GM12874 (cell line): ENCODE results near the gene SINHCAF.

Source experiments
- TF ChIP-seq, protein P1 (sequence below): IDR thresholded peaks from 2 replicates; pipeline ENCODE4 v1.5.1; 2011; ENCODE audit warnings: low read depth, mild to moderate bottlenecking, control low read depth, low read length, moderate library complexity; ENCODE audit not compliant: insufficient read depth

SINHCAF gene, protein sequence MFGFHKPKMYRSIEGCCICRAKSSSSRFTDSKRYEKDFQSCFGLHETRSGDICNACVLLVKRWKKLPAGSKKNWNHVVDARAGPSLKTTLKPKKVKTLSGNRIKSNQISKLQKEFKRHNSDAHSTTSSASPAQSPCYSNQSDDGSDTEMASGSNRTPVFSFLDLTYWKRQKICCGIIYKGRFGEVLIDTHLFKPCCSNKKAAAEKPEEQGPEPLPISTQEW

DNA sequence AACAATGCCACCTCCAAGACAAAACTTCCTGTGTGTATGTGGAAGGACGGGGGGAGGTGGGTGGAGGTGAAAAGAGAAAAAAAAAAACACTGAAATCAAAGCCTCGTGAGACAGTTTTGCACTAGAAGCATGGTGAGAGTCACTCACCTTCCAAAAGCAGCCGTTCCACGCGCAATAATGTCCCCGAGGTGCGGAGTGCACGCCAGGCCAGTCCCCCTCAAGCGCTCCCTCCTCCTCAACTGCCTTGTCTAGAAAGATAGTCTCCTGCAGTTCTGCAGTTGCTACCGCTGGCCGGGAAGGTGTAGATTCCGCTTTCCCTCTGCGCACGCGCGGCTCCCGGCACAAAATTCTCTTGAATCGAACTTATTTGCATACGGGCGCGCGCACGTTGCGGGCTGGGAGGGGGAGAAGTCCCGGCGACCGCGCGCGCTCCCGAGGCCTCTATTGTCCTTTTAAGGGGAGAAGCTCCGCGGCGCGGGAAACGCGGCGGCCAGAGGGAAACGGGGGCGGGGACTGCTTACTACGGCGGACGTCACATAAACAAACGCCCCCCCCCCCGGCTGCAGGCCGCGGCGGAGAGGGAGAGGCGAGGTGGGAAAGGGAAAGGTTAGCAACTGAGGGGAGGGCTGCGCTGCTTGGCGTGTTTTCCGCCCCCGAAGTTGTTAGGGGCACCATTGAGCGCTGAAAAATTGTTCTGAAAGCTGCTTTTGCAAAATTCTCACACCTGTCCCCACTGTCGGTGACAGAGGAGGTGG, at the start of gene SINHCAF:
Gene SINHCAF (minus strand): TSS at position 274 of the 755 bp plus-strand sequence. CDS start 27,946 bp downstream, outside the sequence.
- TF ChIP-seq, protein P1, sequence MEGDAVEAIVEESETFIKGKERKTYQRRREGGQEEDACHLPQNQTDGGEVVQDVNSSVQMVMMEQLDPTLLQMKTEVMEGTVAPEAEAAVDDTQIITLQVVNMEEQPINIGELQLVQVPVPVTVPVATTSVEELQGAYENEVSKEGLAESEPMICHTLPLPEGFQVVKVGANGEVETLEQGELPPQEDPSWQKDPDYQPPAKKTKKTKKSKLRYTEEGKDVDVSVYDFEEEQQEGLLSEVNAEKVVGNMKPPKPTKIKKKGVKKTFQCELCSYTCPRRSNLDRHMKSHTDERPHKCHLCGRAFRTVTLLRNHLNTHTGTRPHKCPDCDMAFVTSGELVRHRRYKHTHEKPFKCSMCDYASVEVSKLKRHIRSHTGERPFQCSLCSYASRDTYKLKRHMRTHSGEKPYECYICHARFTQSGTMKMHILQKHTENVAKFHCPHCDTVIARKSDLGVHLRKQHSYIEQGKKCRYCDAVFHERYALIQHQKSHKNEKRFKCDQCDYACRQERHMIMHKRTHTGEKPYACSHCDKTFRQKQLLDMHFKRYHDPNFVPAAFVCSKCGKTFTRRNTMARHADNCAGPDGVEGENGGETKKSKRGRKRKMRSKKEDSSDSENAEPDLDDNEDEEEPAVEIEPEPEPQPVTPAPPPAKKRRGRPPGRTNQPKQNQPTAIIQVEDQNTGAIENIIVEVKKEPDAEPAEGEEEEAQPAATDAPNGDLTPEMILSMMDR = no peak

DNA sequence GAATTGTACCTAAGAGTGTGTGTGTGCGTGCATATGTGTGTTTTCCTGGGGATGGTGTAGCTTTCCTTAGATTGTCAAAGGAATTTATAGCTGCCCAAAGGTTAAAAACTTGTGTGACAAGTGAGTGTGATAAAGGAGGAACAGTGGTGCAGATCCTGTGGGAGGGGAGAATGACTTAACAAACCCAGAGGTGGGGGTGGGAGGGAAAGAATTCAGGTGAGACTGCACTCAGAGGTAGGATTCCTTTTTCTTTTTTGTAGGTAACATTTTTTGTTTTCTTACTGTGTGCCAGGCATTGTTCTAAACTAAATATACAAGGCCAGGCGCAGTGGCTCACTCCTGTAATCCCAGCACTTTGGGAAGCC, 45.3 kb upstream of the SINHCAF start:
- TF ChIP-seq, protein P1 = no peak

DNA sequence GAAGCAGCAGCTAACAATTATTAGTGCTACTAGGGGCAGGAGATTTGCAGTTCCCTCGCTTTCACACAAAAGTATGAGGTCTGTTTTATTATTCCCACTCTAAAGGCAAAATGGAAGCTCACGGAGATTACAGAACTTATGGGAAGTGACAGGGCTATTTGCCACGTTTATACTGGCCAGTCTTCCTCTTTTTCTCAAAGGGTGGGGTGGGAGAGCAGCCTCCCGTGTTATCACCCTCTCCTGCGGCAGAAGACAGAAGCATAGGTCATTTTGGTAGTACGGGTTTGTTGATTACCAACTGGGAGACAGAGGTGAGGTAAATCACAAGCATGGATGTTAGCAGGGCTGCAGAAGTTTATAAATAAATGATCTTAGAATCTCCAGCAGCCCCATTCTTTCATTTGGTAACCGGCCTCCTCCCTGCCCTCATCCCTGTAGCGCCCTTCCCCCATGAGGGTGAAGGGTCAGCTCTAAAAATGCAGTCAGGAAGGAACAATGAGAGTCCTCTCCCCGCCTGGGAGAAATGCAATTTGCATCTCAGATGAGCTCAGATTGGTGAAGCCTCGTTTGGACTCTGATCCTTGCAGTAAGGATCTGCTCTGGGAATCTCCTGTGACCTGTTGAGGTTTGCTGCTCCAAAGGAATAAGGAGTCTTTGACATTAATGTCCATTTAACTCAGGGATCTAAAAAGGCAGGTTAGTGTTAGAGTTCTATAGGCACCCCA, 44.7 kb upstream of the SINHCAF start:
- TF ChIP-seq, protein P1 = no peak

DNA sequence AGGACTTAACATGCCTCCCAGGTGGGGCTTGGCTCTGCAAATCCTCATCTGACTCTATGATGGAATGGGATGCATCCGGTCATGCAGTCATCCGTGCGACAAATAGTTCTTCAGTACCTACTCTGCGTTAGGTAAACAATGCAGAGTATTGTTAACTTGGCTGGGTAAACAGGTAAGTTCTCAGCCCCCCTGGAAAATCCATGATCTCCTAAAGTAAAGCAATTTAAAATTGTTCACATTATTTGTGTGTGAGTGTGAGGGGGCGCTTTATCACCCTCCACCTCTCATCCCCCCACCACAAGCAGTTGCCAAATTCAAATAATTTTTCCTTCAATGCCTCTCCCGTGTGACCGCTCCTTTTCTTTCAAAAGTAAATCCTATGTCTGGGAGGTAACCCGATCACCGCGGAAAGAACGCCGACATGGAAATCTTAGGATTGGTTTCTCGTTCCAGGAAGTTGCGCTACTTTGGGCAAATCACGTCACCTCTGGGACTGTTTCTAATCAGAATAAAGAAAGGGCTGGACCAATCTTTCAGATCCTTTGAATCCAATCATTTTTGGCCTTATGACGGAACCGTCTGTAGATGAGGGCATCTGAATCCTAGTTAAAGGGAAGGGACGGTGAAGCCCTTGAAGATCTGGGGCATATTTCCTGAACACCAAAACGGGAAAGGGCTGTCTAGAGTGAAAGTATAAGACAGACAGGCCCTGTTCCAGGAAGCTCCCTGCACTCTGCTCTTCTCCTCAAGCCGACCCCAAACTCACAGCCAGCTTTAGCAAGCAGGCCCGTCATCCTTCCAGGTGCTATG, 44.0 kb upstream of the SINHCAF start:
- TF ChIP-seq, protein P1 = no peak

DNA sequence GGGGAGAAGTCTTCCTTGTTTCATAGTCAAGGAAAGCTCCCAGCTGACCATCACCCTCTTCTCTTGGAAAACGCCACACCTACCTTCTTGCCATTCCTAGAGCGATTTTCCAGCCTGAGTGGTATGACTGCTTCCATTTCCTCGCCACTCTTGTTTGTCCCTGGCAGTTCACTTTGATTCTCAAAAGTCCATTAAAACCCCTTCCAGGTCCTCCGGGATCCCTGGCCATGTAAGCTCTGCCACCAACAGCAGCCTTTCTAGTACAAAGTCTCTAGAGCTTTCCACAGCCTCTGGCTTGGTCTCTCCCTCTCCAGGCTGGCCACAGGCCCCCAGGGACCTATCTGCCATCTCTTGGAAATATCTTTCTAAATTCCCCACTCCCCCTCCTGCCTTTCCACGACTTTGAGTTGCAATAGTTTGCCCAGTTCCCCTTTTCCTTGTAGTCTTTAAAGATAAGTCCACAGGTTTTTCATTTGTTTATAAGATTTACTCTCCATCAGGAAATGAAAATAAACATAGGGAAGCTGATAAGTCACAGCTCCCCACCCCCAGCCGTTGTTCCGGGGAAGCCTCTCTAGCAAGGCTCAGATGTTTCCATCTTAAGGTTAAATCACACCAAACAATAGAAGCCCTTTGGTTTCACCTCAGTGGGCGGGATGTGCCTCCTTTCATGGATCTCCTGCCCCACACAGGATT, 42.9 kb upstream of the SINHCAF start:
- TF ChIP-seq, protein P1 = no peak

DNA sequence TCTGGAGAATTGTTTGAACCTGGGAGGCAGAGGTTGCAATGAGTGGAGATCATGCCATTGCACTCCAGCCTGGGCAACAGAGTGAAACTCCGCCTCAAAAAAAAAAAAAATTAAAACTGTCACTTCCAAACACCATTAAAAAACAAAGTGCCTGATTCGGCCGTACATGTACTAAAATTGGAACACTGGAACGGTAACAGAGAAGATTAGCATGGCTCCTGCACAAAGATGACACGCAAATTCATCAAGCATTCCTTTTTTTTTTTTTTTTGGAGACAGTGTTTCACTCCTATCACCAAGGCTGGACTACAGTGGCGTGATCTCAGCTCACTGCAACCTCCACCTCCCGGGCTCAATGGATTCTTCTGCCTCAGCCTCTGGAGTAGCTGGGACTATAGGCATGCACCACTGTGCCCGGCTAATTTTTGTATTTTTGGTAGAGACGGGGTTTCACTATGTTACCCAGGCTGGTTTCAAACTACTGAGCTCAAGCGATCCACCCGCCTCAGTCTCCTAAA, 40.2 kb upstream of the SINHCAF start:
- TF ChIP-seq, protein P1 = no peak
